K562 (cell line): ENCODE measurements around the gene CHERP. TPM values are rescaled to one million over a fixed set of nuclear protein-coding genes. Genes with fewer than 3 reads are reported as not detected.

Experiments
- ATAC-seq: fragments of 200-7000 bp; cut with Tn5 transposase; 3 replicates; pipeline ENCODE4 v1.9.1; 2020; ENCODE audit warnings: moderate library complexity
- Bru-seq: library from RNA; stranded (reverse); fragments of 400-500 nt; gene quantifications from one replicate; lab custom pipeline; 2021; lab: Mats Ljungman, UMichigan
- BruChase-seq, 2 experiments: library from RNA; stranded (reverse); fragments of 400-500 nt; gene quantifications; one replicate each; lab custom pipeline; 2021; lab: Mats Ljungman, UMichigan
- BruUV-seq: library from RNA; stranded (reverse); fragments of 400-500 nt; replicated peaks from 2 replicates; lab custom pipeline; 2021; lab: Mats Ljungman, UMichigan
- CTCF ChIA-PET: fragments of 300-600 bp; formaldehyde crosslinking; extraction: SDS; loops from one replicate; lab custom pipeline; 2021; ENCODE audit warnings: low intra/inter-chr PET ratio; lab: Yijun Ruan, JAX
- POLR2A ChIA-PET: fragments of 300-600, 350-650 bp; sonication (Branson Sonifier 250); formaldehyde crosslinking; extraction: SDS; loops from one replicate; lab custom pipeline; 2021; ENCODE audit warnings: antibody characterized with exemption, inconsistent platforms; lab: Yijun Ruan, JAX
- DNase-seq, 4 experiments: peaks; one replicate each; pipeline versions ENCODE4 v3.0.0 to v3.0.0-alpha.2; 2011 to 2018; ENCODE audit warnings: low spot score in 3 of 4, mixed read lengths in 3 of 4; ENCODE audit errors: extremely low read depth in 1 of 4
- FAIRE-seq: peaks from 2 replicates; lab custom pipeline; 2011; peaks lifted over from hg19 to GRCh38; lab: Jason Lieb, UNC
- H2AFZ ChIP-seq: 2 replicates; pipeline ENCODE4 v1.6.0; 2011; ENCODE audit warnings: low read depth, low read length, control low read depth, inconsistent platforms
- H3K27ac ChIP-seq: fragments of 200-600 bp; 3 replicates; pipeline ENCODE4 v1.8.0; 2011; ENCODE audit warnings: low read depth, mild to moderate bottlenecking, control low read depth, inconsistent platforms, low read length, moderate library complexity, mixed read lengths; ENCODE audit errors: extremely low read depth
- H3K27me3 ChIP-seq, 2 experiments: fragments of 300-600 bp in 1 of 2; 2 replicates in 1 of 2; 3 replicates in 1 of 2; pipeline versions ENCODE4 v1.6.0 to v1.8.0; 2011; ENCODE audit warnings: inconsistent platforms in 2 of 2, low read length in 2 of 2, mild to moderate bottlenecking in 1 of 2, mixed read lengths in 1 of 2, moderate library complexity in 1 of 2; ENCODE audit not compliant: control insufficient read depth in 2 of 2, insufficient read depth in 2 of 2
- H3K36me3 ChIP-seq: fragments of 300-600 bp; 3 replicates; pipeline ENCODE4 v1.8.0; 2011; ENCODE audit warnings: mild to moderate bottlenecking, low read length, inconsistent platforms; ENCODE audit not compliant: control insufficient read depth, insufficient read depth
- H3K4me1 ChIP-seq, 2 experiments: fragments of 200-600 bp in 1 of 2; replicated peaks in 1 of 2; 2 replicates in 1 of 2; 3 replicates in 1 of 2; pipeline versions ENCODE4 v1.5.1 to v1.8.0; 2011; ENCODE audit warnings: inconsistent platforms in 2 of 2, low read length in 2 of 2, mild to moderate bottlenecking in 1 of 2, mixed read lengths in 1 of 2, moderate library complexity in 1 of 2; ENCODE audit not compliant: control insufficient read depth in 2 of 2, insufficient read depth in 2 of 2
- H3K4me2 ChIP-seq: 2 replicates; pipeline ENCODE4 v1.6.1; 2011; ENCODE audit warnings: low read length, control low read depth, inconsistent platforms, mixed read lengths; ENCODE audit not compliant: insufficient read depth
- H3K4me3 ChIP-seq: fragments of 200-600 bp; sonication (generic), shearing (Covaris generic); 2 replicates; pipeline ENCODE4 v1.5.1; 2016; ENCODE audit warnings: control low read depth, inconsistent platforms
- H3K79me2 ChIP-seq: fragments of 200-600 bp; 3 replicates; pipeline ENCODE4 v1.8.0; 2011; ENCODE audit warnings: low read length, inconsistent platforms; ENCODE audit not compliant: control insufficient read depth, insufficient read depth
- H3K9ac ChIP-seq, 2 experiments: 2 replicates each; pipeline versions ENCODE4 v1.6.0 to v1.6.1; 2011; ENCODE audit warnings: low read depth in 2 of 2, low read length in 2 of 2, control low read depth in 1 of 2, inconsistent platforms in 1 of 2, mild to moderate bottlenecking in 1 of 2, mixed read lengths in 1 of 2; ENCODE audit not compliant: insufficient read depth in 1 of 2
- H3K9me1 ChIP-seq: one replicate; pipeline ENCODE4 v1.6.0; 2011; ENCODE audit warnings: inconsistent platforms, mild to moderate bottlenecking, low read length, moderate library complexity; ENCODE audit not compliant: control insufficient read depth, insufficient read depth
- H3K9me3 ChIP-seq: replicated peaks from 2 replicates; pipeline ENCODE4 v1.5.1; 2011; ENCODE audit warnings: low read depth, low read length, inconsistent platforms; ENCODE audit not compliant: control insufficient read depth, insufficient read depth
- H4K20me1 ChIP-seq: replicated peaks from 2 replicates; pipeline ENCODE4 v1.6.1; 2011; ENCODE audit warnings: low read length, inconsistent platforms, mixed read lengths; ENCODE audit not compliant: control insufficient read depth, insufficient read depth
- NR2C2 ChIP-seq, 2 experiments: fragments of 200-800 bp in 1 of 2; sonication (Bioruptor generic) in 1 of 2; sonication (generic) in 1 of 2; formaldehyde crosslinking in 1 of 2; IDR thresholded peaks; 2 replicates each; pipeline versions ENCODE4 v1.6.1 to v1.8.0; 2016 to 2022; ENCODE audit warnings: mild to moderate bottlenecking in 1 of 2, missing compliant biosample characterization in 1 of 2, missing genetic modification characterization in 1 of 2, missing genetic modification reagents in 1 of 2
- RB1 ChIP-seq: fragments of 450-650 bp; IDR thresholded peaks from 2 replicates; pipeline ENCODE4 v1.6.1; 2017; ENCODE audit warnings: low read depth, mild to moderate bottlenecking
- TBP ChIP-seq: optimal IDR thresholded peaks from 2 replicates; pipeline ENCODE3; 2011; ENCODE audit warnings: low read depth, low read length, improper control_type of control experiment
- ZKSCAN3 ChIP-seq: fragments of 250-450 bp; sonication (Bioruptor Pico); IDR thresholded peaks from 2 replicates; pipeline ENCODE4 v1.4.0; 2020
- ZNF431 ChIP-seq: sonication (generic); formaldehyde crosslinking; IDR thresholded peaks from 2 replicates; pipeline ENCODE4 v1.8.0; 2022; ENCODE audit warnings: mild to moderate bottlenecking, missing genetic modification reagents
- WGBS: fragments of 100-300 bp; shearing (Covaris generic); methylation state at CpG from one replicate; pipeline ENCODE4 v1.1.6; 2016; ENCODE audit warnings: low coverage, mixed read lengths; ENCODE audit not compliant: insufficient coverage; ENCODE audit errors: missing lambda C conversion rate; 5-methylcytosine and 5-hydroxymethylcytosine counted together
- in situ Hi-C: fragments of 300-500 bp; cut with MboI; formaldehyde crosslinking; loops from 4 replicates; pipeline ENCODE4 v1.15.0; 2018; ENCODE audit warnings: inconsistent platforms, mixed read lengths
- intact Hi-C: fragments of 100-400 bp; cut with micrococcal nuclease; formaldehyde crosslinking; loops from 2 replicates; pipeline ENCODE4 v1.14.2; 2022
- long read RNA-seq, 3 experiments: library from polyadenylated mRNA in 2 of 3; library from RNA in 1 of 3; unstranded in 2 of 3; stranded (forward) in 1 of 3; transcript quantifications; one replicate each; pipeline ENCODE4 v2.0.0, GENCODE V29; 2019 to 2022
- polyA minus RNA-seq, 3 experiments: library from RNA; depleted of rRNA, polyadenylated mRNA; stranded (reverse); fragments of >200 nt; gene quantifications; 2 replicates each; pipeline ENCODE4 v1.2.3, GENCODE V29; 2011
- polyA plus RNA-seq, 8 experiments: library from polyadenylated mRNA; depleted of rRNA in 4 of 8; stranded (reverse) in 5 of 8; unstranded in 3 of 8; fragments of >200 nt; fragmentation: Nextera tagmentation in 2 of 8; fragmentation: Illumina TruSeq in 1 of 8; extraction: Ambion mirVana in 2 of 8; extraction: Trizol in 1 of 8; gene quantifications; 2 replicates each; pipeline versions ENCODE4 v1.2.1 to v1.2.3, GENCODE V29; 2011 to 2014; ENCODE audit warnings: inconsistent platforms in 1 of 8, missing spikeins in 1 of 8
- total RNA-seq, 7 experiments: library from RNA; depleted of rRNA in 6 of 7; stranded (reverse); fragments of >200 nt in 6 of 7; fragmentation: Illumina TruSeq in 2 of 7; extraction: Trizol in 2 of 7; gene quantifications; 2 replicates each; pipeline versions ENCODE4 v1.2.1 to v1.2.3, GENCODE V29; 2011 to 2021; ENCODE audit warnings: low replicate concordance in 1 of 7
- TF ChIP-seq, protein P1 (sequence below): fragments of 250-450 bp; sonication (Bioruptor Pico); IDR thresholded peaks from 2 replicates; pipeline ENCODE4 v1.8.0; 2021; ENCODE audit warnings: moderate library complexity, mild to moderate bottlenecking, inconsistent platforms

The CHERP gene, protein sequence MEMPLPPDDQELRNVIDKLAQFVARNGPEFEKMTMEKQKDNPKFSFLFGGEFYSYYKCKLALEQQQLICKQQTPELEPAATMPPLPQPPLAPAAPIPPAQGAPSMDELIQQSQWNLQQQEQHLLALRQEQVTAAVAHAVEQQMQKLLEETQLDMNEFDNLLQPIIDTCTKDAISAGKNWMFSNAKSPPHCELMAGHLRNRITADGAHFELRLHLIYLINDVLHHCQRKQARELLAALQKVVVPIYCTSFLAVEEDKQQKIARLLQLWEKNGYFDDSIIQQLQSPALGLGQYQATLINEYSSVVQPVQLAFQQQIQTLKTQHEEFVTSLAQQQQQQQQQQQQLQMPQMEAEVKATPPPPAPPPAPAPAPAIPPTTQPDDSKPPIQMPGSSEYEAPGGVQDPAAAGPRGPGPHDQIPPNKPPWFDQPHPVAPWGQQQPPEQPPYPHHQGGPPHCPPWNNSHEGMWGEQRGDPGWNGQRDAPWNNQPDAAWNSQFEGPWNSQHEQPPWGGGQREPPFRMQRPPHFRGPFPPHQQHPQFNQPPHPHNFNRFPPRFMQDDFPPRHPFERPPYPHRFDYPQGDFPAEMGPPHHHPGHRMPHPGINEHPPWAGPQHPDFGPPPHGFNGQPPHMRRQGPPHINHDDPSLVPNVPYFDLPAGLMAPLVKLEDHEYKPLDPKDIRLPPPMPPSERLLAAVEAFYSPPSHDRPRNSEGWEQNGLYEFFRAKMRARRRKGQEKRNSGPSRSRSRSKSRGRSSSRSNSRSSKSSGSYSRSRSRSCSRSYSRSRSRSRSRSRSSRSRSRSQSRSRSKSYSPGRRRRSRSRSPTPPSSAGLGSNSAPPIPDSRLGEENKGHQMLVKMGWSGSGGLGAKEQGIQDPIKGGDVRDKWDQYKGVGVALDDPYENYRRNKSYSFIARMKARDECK
- total RNA-seq (2011; cell fraction: chromatin; rRNA removed; ENCODE audit: low replicate concordance), result 69.6 and 152 TPM in 2 replicates
- 74.1 and 82.9 TPM in 2 replicates for total RNA-seq (2011; cell fraction: nucleolus; rRNA removed)
- total RNA-seq (2011; cell fraction: nucleoplasm; rRNA removed), result 82.4 and 95.0 TPM in 2 replicates
- total RNA-seq (2014; rRNA removed), result 7.8 and 9.6 TPM in 2 replicates
- total RNA-seq (2014; rRNA removed; fragmentation: Illumina TruSeq; extraction: Trizol), result 4.5 and 6.9 TPM in 2 replicates
- total RNA-seq (2015; rRNA removed; fragmentation: Illumina TruSeq; extraction: Trizol), result 10.1 and 10.8 TPM in 2 replicates
- 76.7 and 85.1 TPM in 2 replicates for total RNA-seq (2021)
- polyA plus RNA-seq (2011; rRNA removed), result 4.9 and 9.0 TPM in 2 replicates
- polyA plus RNA-seq (2011; cell fraction: cytosol; rRNA removed), result 5.3 and 7.6 TPM in 2 replicates
- 47.7 and 60.8 TPM in 2 replicates for polyA plus RNA-seq (2011; cell fraction: nucleus; rRNA removed)
- polyA plus RNA-seq (2012), result 37.7 and 48.9 TPM in 2 replicates
- 26.3 and 41.8 TPM in 2 replicates for polyA plus RNA-seq (2014; fragmentation: Illumina TruSeq; extraction: Trizol)
- polyA plus RNA-seq (2014; fragmentation: Nextera tagmentation; extraction: Ambion mirVana), result under 1 TPM; 0.60 to 0.75 TPM
- 34.3 and 36.7 TPM in 2 replicates for polyA plus RNA-seq (2014; rRNA removed)
- 4.3 and 4.9 TPM in 2 replicates for polyA minus RNA-seq (2011; rRNA and poly(A)+ RNA removed)
- polyA minus RNA-seq (2011; cell fraction: cytosol; rRNA and poly(A)+ RNA removed), result 24.6 and 35.2 TPM in 2 replicates
- 23.3 and 23.4 TPM in 2 replicates for polyA minus RNA-seq (2011; cell fraction: nucleus; rRNA and poly(A)+ RNA removed)
- percentile 85 among the genes with signal in this experiment for Bru-seq, nascent RNA
- percentile 92 among the genes with signal in this experiment for BruChase-seq, experiment 1, labeled RNA remaining after a 2-hour chase
- BruChase-seq, experiment 2, labeled RNA remaining after a 6-hour chase, result percentile 97 among the genes with signal in this experiment
- long read RNA-seq, experiment 1, transcript CHERP-206 (2 exons, 674 nt), result major isoform, 8 of 80 reads
- long read RNA-seq, experiment 1, partial matches to known transcripts, result 67 of 80 reads
- long read RNA-seq, experiment 1, other reads (novel, unspliced or antisense), result 5 of 80 reads
- long read RNA-seq, experiment 2, full-length matches to known transcripts, result 19 of 63 reads
- long read RNA-seq, experiment 2, partial matches to known transcripts, result 27 of 63 reads
- long read RNA-seq, experiment 2, other reads (novel, unspliced or antisense), result 17 of 63 reads
- long read RNA-seq, experiment 3, full-length matches to known transcripts, result 3 of 8 reads
- long read RNA-seq, experiment 3, partial matches to known transcripts, result 1 of 8 reads
- long read RNA-seq, experiment 3, other reads (novel, unspliced or antisense), result 4 of 8 reads

DNA sequence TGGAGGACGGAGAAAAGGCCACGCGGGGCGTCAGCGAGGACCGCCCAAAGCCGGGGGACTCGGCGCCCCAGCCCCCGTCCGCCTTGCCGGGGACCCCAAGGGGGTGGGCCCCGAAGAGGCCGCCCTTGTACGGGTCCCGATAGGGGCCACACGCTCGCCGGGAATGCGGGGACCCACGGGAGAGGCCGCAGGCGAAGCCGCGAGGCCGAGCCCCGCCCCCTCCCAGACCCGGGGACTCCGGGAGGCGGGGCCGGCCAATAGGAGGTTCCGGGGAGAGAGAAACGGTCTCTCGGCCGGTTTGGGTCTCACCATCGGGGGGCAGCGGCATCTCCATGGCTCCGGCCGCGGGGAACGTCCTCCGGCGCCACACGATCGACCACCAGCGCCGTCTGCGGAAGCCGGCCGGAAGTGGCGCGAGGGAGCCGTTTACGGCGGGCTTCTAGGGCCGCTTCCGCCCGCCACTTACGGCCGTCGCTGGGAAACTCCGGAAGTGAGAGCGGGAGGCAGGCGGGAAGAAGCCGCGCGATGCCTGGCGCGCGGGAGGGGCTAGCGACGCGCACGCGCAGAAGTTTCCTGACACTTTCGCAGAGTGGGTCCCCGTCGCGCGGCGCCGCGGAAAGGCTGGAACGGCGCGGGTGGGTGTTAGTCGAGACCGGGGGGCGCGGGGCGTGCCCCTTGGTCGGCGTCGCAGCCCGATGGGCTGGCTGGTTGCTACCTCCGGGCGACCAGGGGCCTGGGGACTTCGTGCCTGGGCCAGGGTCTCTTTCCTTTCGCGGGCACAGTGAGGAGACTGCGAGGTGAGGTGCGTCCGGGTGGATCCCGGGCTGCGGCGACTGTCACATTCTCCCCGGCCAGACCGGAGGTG, at the start of gene CHERP:
CHERP (minus strand) TSS at position 393 of the 865 bp plus-strand sequence; CDS start at position 334, 59 bp downstream.
- ATAC-seq, result peak; percentile 93
- H4K20me1 ChIP-seq, result peaks cover 19% of the 10 kb centered on the region
- H3K27me3 ChIP-seq, result no peaks in the 10 kb centered on the region; a peak in 1 of 5 replicates
- intact Hi-C loops, result loop anchor here (10.0 kb wide), 1 partner anchor 83 kb away; the partner anchor contains the start of gene MED26
- peaks cover 5 to 10% of the 10 kb centered on the region in 2 experiments; a peak in 4 of 5 replicates for H3K4me1 ChIP-seq
- under 1% methylated on average over 81 of the region's 108 CpGs for WGBS
- peak within 1 kb of the TSS; percentile 90 to 97 for H3K9ac ChIP-seq
- H2AFZ ChIP-seq, result peak within 1 kb of the TSS; percentile 63
- BruUV-seq, result TSS peak; percentile 80
- no peaks in the 10 kb centered on the region; the same call in 1 of the 2 replicates for H3K9me3 ChIP-seq
- peaks cover 70% of the 10 kb centered on the region for H3K79me2 ChIP-seq
- ChIA-PET POLR2A (interaction anchor here (0.7 to 1.3 kb wide), 9 partner anchors 9 to 108 kb away, joined by 3 to 6 read pairs (median 3); partner anchors contain the start of gene MED26), CTCF (no interaction called here)
- peak within 1 kb of the TSS; percentile 86 for H3K4me2 ChIP-seq
- peak within 1 kb of the TSS; percentile 91 for H3K4me3 ChIP-seq
- DNase-seq, result peak; percentile 94 to 97 (median 94)
- peaks cover 41% of the 10 kb centered on the region for H3K36me3 ChIP-seq
- in situ Hi-C loops, result no loop called here
- peak; percentile 78 for FAIRE-seq
- H3K27ac ChIP-seq, result peak within 1 kb of the TSS; percentile 79
- peaks cover 6% of the 10 kb centered on the region for H3K9me1 ChIP-seq
- no peak for TF ChIP-seq NR2C2 (CRISPR knock-in tag; IDR thresholded peaks at IDR 0.05)
- TF ChIP-seq NR2C2 (tag; IDR thresholded peaks at IDR 0.05), result 0 out of 2 replicates have a peak, but pooled peaks have one; percentile 11
- TF ChIP-seq, protein P1, sequence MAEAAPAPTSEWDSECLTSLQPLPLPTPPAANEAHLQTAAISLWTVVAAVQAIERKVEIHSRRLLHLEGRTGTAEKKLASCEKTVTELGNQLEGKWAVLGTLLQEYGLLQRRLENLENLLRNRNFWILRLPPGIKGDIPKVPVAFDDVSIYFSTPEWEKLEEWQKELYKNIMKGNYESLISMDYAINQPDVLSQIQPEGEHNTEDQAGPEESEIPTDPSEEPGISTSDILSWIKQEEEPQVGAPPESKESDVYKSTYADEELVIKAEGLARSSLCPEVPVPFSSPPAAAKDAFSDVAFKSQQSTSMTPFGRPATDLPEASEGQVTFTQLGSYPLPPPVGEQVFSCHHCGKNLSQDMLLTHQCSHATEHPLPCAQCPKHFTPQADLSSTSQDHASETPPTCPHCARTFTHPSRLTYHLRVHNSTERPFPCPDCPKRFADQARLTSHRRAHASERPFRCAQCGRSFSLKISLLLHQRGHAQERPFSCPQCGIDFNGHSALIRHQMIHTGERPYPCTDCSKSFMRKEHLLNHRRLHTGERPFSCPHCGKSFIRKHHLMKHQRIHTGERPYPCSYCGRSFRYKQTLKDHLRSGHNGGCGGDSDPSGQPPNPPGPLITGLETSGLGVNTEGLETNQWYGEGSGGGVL (CRISPR knock-in tag), result no peak
- TF ChIP-seq RB1, result peak; percentile 51
- TF ChIP-seq ZNF431 (CRISPR knock-in tag), result no peak
- TF ChIP-seq TBP, result no peak
- TF ChIP-seq ZKSCAN3 (CRISPR knock-in tag), result no peak
